Measurements from ENCODE around the gene LRRC25. TPM values are rescaled to one million over a fixed set of nuclear protein-coding genes. Genes with fewer than 3 reads are reported as not detected.

Gene LRRC25
- total RNA-seq, 1 experiment from 2014 or later, result not detected

DNA sequence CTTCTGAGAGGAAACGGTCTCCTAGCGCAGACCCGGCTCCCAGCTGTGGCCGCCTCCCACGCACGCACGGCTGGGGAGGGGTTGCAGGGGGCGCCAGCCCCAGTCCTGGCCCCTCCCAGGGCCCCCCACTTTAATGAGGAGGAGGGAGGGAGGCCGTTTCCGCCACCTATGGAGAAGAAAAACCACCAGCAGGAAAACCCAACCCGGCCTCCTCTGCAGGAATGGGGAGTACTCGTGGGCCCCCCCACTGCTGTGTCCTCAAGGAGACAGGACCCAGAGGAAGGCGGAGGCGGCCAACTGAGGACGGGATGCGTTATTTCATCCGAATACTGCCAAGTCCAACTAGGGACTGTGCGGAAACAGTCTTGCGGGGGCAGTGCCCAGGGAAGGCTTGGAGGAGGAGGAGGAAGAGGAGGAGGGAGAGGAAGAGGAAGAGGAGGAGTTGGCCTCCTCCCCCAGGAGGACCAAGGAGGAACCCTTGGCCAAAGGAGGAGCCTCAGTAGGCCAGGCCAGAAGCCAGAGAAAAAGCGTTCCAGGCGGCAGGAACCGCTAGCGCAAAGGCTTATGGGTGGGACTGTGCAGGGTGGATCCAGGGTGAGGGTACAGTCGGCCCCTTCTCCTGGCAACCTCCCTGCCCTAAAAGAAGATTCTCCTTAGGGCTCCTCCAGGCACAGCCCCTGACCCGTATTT lies 17.9 kb upstream of the LRRC25 start:
- H3K4me3 Mint-ChIP-seq, result peak overlapping the region in 1 of 2 experiments; percentile 84; a peak in 1 of 5 replicates
- Histone ChIP-seq H3K18ac (ENCODE audit: insufficient read length, low read depth, low read length) (peak overlapping the region; percentile 15), H2BK20ac (ENCODE audit: low read depth, low read length, poor library complexity, severe bottlenecking) (no peak overlapping the region), H4K91ac (ENCODE audit: insufficient read length, low read depth, low read length) (no peak overlapping the region), H3K14ac (ENCODE audit: insufficient read depth, low read length) (no peak overlapping the region), H4K8ac (replicated peaks; ENCODE audit: insufficient read length, low read depth, low read length) (no peak overlapping the region), H4K5ac (ENCODE audit: insufficient read length, low read depth, low read length) (no peak overlapping the region), H3K9ac (ENCODE audit: extremely low read depth, insufficient read length, low read length) (no peak overlapping the region), H3K27me3 (ENCODE audit: insufficient read depth, low read length) (no peaks in the 10 kb centered on the region; the same call in 1 of the 2 replicates), H3K23me2 (ENCODE audit: insufficient read length, low read depth, low read length, poor library complexity, severe bottlenecking) (peaks cover 14% of the 10 kb centered on the region), H2AK5ac (ENCODE audit: insufficient read length, low read length) (no peak overlapping the region), H3K79me2 (ENCODE audit: insufficient read depth, low read length) (no peaks in the 10 kb centered on the region), H3T11ph (ENCODE audit: low read length) (no peak overlapping the region), H3K4me1 (ENCODE audit: insufficient read depth, low read length) (peaks cover 4% of the 10 kb centered on the region; the same call in 1 of the 2 replicates), H3K23ac (ENCODE audit: insufficient read length, low read depth, low read length) (no peak overlapping the region), H2BK5ac (ENCODE audit: insufficient read length, low read length) (no peak overlapping the region), H3K4ac (ENCODE audit: low read depth, low read length) (no peak overlapping the region), H4K20me1 (ENCODE audit: control insufficient read depth, insufficient read depth, insufficient read length) (no peaks in the 10 kb centered on the region), H3K9me3 (ENCODE audit: control insufficient read depth, low read depth, low read length) (no peaks in the 10 kb centered on the region), H3K79me1 (ENCODE audit: insufficient read depth, low read depth, low read length, poor library complexity, severe bottlenecking) (no peaks in the 10 kb centered on the region), H3K4me2 (ENCODE audit: insufficient read depth, insufficient read length, low read length) (no peak overlapping the region), H2BK120ac (ENCODE audit: low read depth, low read length, poor library complexity, severe bottlenecking) (no peak overlapping the region), H2BK12ac (ENCODE audit: insufficient read length, low read depth, low read length) (no peak overlapping the region), H2AFZ (ENCODE audit: low read length) (no peak overlapping the region), H2BK15ac (ENCODE audit: low read depth, low read length) (no peak overlapping the region), H3K27ac (ENCODE audit: insufficient read length, low read depth, low read length) (no peak overlapping the region), H3K56ac (ENCODE audit: insufficient read length, low read depth, low read length) (no peak overlapping the region)
- peaks cover 21 to 38% of the 10 kb centered on the region in 2 experiments for H3K4me1 Mint-ChIP-seq
- WGBS (ENCODE audit: extremely low coverage, insufficient read length, low lambda C conversion rate), result no CpG with 5 or more reads among the region's 25 CpGs
- H3K36me3 Mint-ChIP-seq (ENCODE audit: insufficient read depth in 1 of 3, low read depth in 3 of 3), result no peaks in the 10 kb centered on the region; a peak in 1 of 7 replicates
- no peak overlapping the region for H3K27ac Mint-ChIP-seq
- peak; percentile 28 for DNase-seq
- no peaks in the 10 kb centered on the region; a peak in 2 of 5 replicates for H3K9me3 Mint-ChIP-seq
- H3K27me3 Mint-ChIP-seq (ENCODE audit: low read depth), result peaks cover 60% of the 10 kb centered on the region
- no peak for TF ChIP-seq CTCF (conservative IDR thresholded peaks at IDR 0.05)
